DMS79 treated with DMSO at 0.1 percent for 48 hours (cell line): Measurements from ENCODE around the gene TSPAN10.

Source experiments
- DNase-seq: peaks from one replicate; lab custom pipeline; 2025; lab: John Stamatoyannopoulos, UW

TSPAN10 gene

GRCh38 chr17:81687770-81688541, 51.0 kb downstream of the TSPAN10 start:
- DNase-seq: no peak

- DNase-seq: no peak
Observed at GRCh38 chr17:81688616-81689015, 51.6 kb downstream of the TSPAN10 start.

GRCh38 chr17:81690066-81690465, 53.1 kb downstream of the TSPAN10 start:
- DNase-seq: no peak

GRCh38 chr17:81690549-81690948, 53.6 kb downstream of the TSPAN10 start:
- no peak for DNase-seq

- DNase-seq: no peak
Observed at GRCh38 chr17:81691196-81691595, 54.2 kb downstream of the TSPAN10 start.

GRCh38 chr17:81691608-81692007, 54.6 kb downstream of the TSPAN10 start:
- no peak for DNase-seq

- no peak for DNase-seq
Observed at GRCh38 chr17:81693509-81694210, 56.7 kb downstream of the TSPAN10 start.

GRCh38 chr17:81694810-81695209, 57.8 kb downstream of the TSPAN10 start:
- DNase-seq: no peak

- no peak for DNase-seq
Observed at GRCh38 chr17:81695211-81695610, 58.2 kb downstream of the TSPAN10 start.

GRCh38 chr17:81695801-81696200, 58.8 kb downstream of the TSPAN10 start:
- no peak for DNase-seq

GRCh38 chr17:81696218-81696941, 59.4 kb downstream of the TSPAN10 start:
- DNase-seq: no peak

- DNase-seq: no peak
Observed at GRCh38 chr17:81697261-81698044, 60.5 kb downstream of the TSPAN10 start.
